ENCODE results near the gene JAK3. TPM values are rescaled to one million over a fixed set of nuclear protein-coding genes. Genes with fewer than 3 reads are reported as not detected.

Gene JAK3
- total and polyA plus RNA-seq, 2 experiments from 2014 or later: 3.0 to 3.2 TPM

DNA sequence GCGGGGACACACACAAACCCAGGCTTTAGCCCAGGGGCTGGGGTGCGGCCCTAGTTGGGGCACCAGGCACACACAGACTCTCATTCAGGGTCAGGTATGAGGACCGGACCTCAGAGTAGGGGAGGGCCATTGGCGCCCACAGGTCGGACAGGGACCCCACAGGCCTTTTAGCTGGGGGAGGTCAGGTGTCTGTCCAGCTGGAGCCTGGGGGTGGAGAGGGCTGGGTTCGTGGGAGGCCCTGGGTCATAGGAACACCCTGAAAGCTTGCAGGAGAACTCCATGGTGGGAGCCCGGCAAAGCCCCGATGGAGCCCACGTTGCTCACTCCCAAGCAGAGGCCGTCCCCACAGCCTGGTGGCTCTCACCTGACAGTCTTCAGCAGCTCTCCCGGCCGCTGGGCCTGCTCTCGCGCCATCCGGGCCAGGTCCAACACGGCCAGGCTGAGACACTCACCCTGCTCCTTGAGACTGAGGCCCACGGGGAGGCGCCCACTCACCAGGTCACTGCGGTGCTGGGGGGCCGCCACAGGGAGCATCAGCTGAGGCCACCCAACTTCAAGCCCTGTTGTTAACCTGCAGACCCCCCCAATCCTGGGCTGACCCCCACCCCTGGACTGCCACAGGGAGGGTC, 5.0 kb downstream of the JAK3 start:
- Histone ChIP-seq H3K9me2 (replicated peaks; ENCODE audit: insufficient read depth) (no peaks in the 10 kb centered on the region), H3K9me3 (ENCODE audit: low read depth) (no peaks in the 10 kb centered on the region), H3K27ac (no peak overlapping the region), H3K79me2 (no peaks in the 10 kb centered on the region), H3K4me3 (no peak overlapping the region), H3K4me1 (ENCODE audit: insufficient read depth) (peaks cover 5% of the 10 kb centered on the region), H3K27me3 (peaks cover 21% of the 10 kb centered on the region), H3K36me3 (replicated peaks; ENCODE audit: insufficient read depth, low read depth) (no peaks in the 10 kb centered on the region), H4K20me1 (ENCODE audit: insufficient read depth, poor library complexity, severe bottlenecking) (no peaks in the 10 kb centered on the region), H2AFZ (no peak overlapping the region), H3K4me2 (peak overlapping the region; percentile 68)
- DNase-seq (ENCODE audit: low spot score): no peak
- WGBS (ENCODE audit: low lambda C conversion rate, missing lambda C conversion rate): 81% methylated on average over 20 of the region's 20 CpGs
- TF ChIP-seq, protein P1, sequence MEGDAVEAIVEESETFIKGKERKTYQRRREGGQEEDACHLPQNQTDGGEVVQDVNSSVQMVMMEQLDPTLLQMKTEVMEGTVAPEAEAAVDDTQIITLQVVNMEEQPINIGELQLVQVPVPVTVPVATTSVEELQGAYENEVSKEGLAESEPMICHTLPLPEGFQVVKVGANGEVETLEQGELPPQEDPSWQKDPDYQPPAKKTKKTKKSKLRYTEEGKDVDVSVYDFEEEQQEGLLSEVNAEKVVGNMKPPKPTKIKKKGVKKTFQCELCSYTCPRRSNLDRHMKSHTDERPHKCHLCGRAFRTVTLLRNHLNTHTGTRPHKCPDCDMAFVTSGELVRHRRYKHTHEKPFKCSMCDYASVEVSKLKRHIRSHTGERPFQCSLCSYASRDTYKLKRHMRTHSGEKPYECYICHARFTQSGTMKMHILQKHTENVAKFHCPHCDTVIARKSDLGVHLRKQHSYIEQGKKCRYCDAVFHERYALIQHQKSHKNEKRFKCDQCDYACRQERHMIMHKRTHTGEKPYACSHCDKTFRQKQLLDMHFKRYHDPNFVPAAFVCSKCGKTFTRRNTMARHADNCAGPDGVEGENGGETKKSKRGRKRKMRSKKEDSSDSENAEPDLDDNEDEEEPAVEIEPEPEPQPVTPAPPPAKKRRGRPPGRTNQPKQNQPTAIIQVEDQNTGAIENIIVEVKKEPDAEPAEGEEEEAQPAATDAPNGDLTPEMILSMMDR (IDR thresholded peaks at IDR 0.05; ENCODE audit: poor library complexity): no peak
- TF ChIP-seq EZH2phosphoT487 (IDR thresholded peaks at IDR 0.05; ENCODE audit: low read depth, severe bottlenecking, unreplicated experiment): no peak
- no peak for TF ChIP-seq EZH2 (IDR thresholded peaks at IDR 0.05; ENCODE audit: borderline replicate concordance)

GRCh38 chr19:17841810-17842662, 5.7 kb downstream of the JAK3 start:
- no peaks in the 10 kb centered on the region for H3K9me2 ChIP-seq (replicated peaks; ENCODE audit: insufficient read depth)
- TF ChIP-seq, protein P1 (IDR thresholded peaks at IDR 0.05; ENCODE audit: poor library complexity): no peak
- TF ChIP-seq EZH2 (IDR thresholded peaks at IDR 0.05; ENCODE audit: borderline replicate concordance) (no peak), EZH2phosphoT487 (IDR thresholded peaks at IDR 0.05; ENCODE audit: low read depth, severe bottlenecking, unreplicated experiment) (no peak)
- H3K4me3 ChIP-seq: no peak overlapping the region
- DNase-seq (ENCODE audit: low spot score): peak; percentile 90
- peaks cover 5% of the 10 kb centered on the region for H3K4me1 ChIP-seq (ENCODE audit: insufficient read depth)
- H3K9me3 ChIP-seq (ENCODE audit: low read depth): no peaks in the 10 kb centered on the region
- H2AFZ ChIP-seq: peak overlapping the region; percentile 56
- peaks cover 21% of the 10 kb centered on the region for H3K27me3 ChIP-seq
- no peak overlapping the region for H3K27ac ChIP-seq
- no peaks in the 10 kb centered on the region for H4K20me1 ChIP-seq (ENCODE audit: insufficient read depth, poor library complexity, severe bottlenecking)
- H3K36me3 ChIP-seq (replicated peaks; ENCODE audit: insufficient read depth, low read depth): no peaks in the 10 kb centered on the region
- H3K4me2 ChIP-seq: peak overlapping the region; percentile 68
- no peaks in the 10 kb centered on the region for H3K79me2 ChIP-seq
- 11% methylated on average over 34 of the region's 56 CpGs for WGBS (ENCODE audit: low lambda C conversion rate, missing lambda C conversion rate)

GRCh38 chr19:17841371-17841809, 6.4 kb downstream of the JAK3 start:
- Histone ChIP-seq H3K79me2 (no peaks in the 10 kb centered on the region), H3K27me3 (peaks cover 21% of the 10 kb centered on the region), H3K4me2 (peak overlapping the region; percentile 68), H3K27ac (no peak overlapping the region), H4K20me1 (ENCODE audit: insufficient read depth, poor library complexity, severe bottlenecking) (no peaks in the 10 kb centered on the region), H3K9me2 (replicated peaks; ENCODE audit: insufficient read depth) (no peaks in the 10 kb centered on the region), H3K4me3 (no peak overlapping the region), H3K9me3 (ENCODE audit: low read depth) (no peaks in the 10 kb centered on the region), H2AFZ (peak overlapping the region; percentile 56), H3K36me3 (replicated peaks; ENCODE audit: insufficient read depth, low read depth) (no peaks in the 10 kb centered on the region), H3K4me1 (ENCODE audit: insufficient read depth) (peaks cover 5% of the 10 kb centered on the region)
- 11% methylated on average over 29 of the region's 30 CpGs for WGBS (ENCODE audit: low lambda C conversion rate, missing lambda C conversion rate)
- TF ChIP-seq EZH2phosphoT487 (IDR thresholded peaks at IDR 0.05; ENCODE audit: low read depth, severe bottlenecking, unreplicated experiment): no peak
- no peak for TF ChIP-seq EZH2 (IDR thresholded peaks at IDR 0.05; ENCODE audit: borderline replicate concordance)
- TF ChIP-seq, protein P1 (IDR thresholded peaks at IDR 0.05; ENCODE audit: poor library complexity): no peak
- no peak for DNase-seq (ENCODE audit: low spot score)
